RWPE2 (cell line): ENCODE results near the gene FLOT2.

Source experiments
- ATAC-seq: fragments of 200-7000 bp; cut with Tn5 transposase; 3 replicates; pipeline ENCODE4 v1.9.1; 2021; ENCODE audit warnings: low read depth
- DNase-seq: peaks from one replicate; pipeline ENCODE4 v3.0.0-alpha.2; 2020; ENCODE audit warnings: low spot score
- H3K27ac ChIP-seq: fragments of 450-650 bp; 2 replicates; pipeline ENCODE4 v1.5.1; 2017; ENCODE audit warnings: mild to moderate bottlenecking; ENCODE audit not compliant: poor library complexity, severe bottlenecking
- H3K27me3 ChIP-seq: fragments of 250-450 bp; sonication (Bioruptor Pico); 2 replicates; pipeline ENCODE4 v1.5.1; 2021; ENCODE audit warnings: mild to moderate bottlenecking, moderate library complexity; ENCODE audit not compliant: insufficient read depth, poor library complexity, severe bottlenecking
- H3K36me3 ChIP-seq: fragments of 250-450 bp; sonication (Bioruptor Pico); 2 replicates; pipeline ENCODE4 v1.5.1; 2020; ENCODE audit warnings: low read depth, mild to moderate bottlenecking, moderate library complexity
- H3K4me1 ChIP-seq: fragments of 250-450 bp; sonication (Bioruptor Pico); 2 replicates; pipeline ENCODE4 v1.5.1; 2021; ENCODE audit warnings: mild to moderate bottlenecking, moderate library complexity; ENCODE audit not compliant: insufficient read depth, poor library complexity, severe bottlenecking
- H3K4me3 ChIP-seq: fragments of 250-450 bp; sonication (Bioruptor Pico); 2 replicates; pipeline ENCODE4 v1.5.1; 2021; ENCODE audit warnings: mild to moderate bottlenecking, moderate library complexity; ENCODE audit not compliant: severe bottlenecking
- H3K9me3 ChIP-seq: fragments of 250-450 bp; sonication (Bioruptor Pico); 2 replicates; pipeline ENCODE4 v1.5.1; 2021; ENCODE audit warnings: mild to moderate bottlenecking, moderate library complexity; ENCODE audit not compliant: severe bottlenecking
- TF ChIP-seq, protein P1 (sequence below): fragments of 450-650 bp; IDR thresholded peaks from one replicate; pipeline ENCODE4 v1.5.1; 2017; ENCODE audit warnings: mild to moderate bottlenecking, moderate library complexity; ENCODE audit not compliant: poor library complexity, severe bottlenecking

The FLOT2 gene

GRCh38 chr17:28901866-28902818, 4.6 kb upstream of the FLOT2 start:
- Histone ChIP-seq H3K4me3 (peak overlapping the region; percentile 65), H3K36me3 (no peaks in the 10 kb centered on the region), H3K27ac (peak overlapping the region; percentile 58), H3K9me3 (no peaks in the 10 kb centered on the region), H3K4me1 (peaks cover 5% of the 10 kb centered on the region), H3K27me3 (no peaks in the 10 kb centered on the region)
- DNase-seq (no peak), ATAC-seq (peak; percentile 15)
- TF ChIP-seq, protein P1, sequence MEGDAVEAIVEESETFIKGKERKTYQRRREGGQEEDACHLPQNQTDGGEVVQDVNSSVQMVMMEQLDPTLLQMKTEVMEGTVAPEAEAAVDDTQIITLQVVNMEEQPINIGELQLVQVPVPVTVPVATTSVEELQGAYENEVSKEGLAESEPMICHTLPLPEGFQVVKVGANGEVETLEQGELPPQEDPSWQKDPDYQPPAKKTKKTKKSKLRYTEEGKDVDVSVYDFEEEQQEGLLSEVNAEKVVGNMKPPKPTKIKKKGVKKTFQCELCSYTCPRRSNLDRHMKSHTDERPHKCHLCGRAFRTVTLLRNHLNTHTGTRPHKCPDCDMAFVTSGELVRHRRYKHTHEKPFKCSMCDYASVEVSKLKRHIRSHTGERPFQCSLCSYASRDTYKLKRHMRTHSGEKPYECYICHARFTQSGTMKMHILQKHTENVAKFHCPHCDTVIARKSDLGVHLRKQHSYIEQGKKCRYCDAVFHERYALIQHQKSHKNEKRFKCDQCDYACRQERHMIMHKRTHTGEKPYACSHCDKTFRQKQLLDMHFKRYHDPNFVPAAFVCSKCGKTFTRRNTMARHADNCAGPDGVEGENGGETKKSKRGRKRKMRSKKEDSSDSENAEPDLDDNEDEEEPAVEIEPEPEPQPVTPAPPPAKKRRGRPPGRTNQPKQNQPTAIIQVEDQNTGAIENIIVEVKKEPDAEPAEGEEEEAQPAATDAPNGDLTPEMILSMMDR: no peak

GRCh38 chr17:28900986-28901726, 3.6 kb upstream of the FLOT2 start:
- Histone ChIP-seq H3K9me3 (no peaks in the 10 kb centered on the region), H3K36me3 (no peaks in the 10 kb centered on the region), H3K4me1 (peaks cover 8% of the 10 kb centered on the region), H3K27me3 (no peaks in the 10 kb centered on the region), H3K4me3 (no peak overlapping the region), H3K27ac (peak overlapping the region; percentile 58)
- DNase-seq (no peak), ATAC-seq (no peak)
- TF ChIP-seq, protein P1: no peak

DNA sequence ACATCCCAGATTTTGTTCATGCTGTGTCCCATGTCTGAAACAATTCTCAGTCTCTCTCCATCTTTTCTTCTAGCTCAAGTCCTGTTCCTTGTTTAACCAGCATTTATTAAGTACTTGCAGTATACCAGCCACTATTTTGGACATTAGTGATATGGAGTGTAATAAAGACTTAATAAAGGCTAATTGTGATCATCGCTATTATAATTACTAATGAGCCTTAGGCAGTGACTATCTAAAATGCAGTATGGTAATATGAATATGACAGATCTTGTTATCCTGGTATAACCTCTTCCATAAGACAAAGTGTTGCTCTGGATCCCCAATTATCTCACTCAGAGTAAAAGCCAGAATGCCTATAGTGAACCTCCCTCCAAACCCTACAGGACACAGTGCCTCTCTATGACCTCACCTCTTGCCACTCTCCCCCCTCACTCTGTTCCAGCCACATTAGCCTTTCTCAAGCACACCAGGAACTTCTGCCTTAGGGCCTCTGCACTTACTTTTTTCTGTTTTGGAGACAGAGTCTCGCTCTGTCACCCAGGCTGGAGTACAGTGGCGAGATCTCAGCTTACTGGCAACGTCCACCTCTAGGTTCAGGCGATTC, 1.8 kb upstream of the FLOT2 start:
- Histone ChIP-seq H3K4me1 (peaks cover 10% of the 10 kb centered on the region), H3K4me3 (no peak overlapping the region), H3K27me3 (no peaks in the 10 kb centered on the region), H3K36me3 (0 out of 2 replicates have a peak, but pooled peaks cover 6% of the 10 kb centered on the region), H3K27ac (no peak overlapping the region), H3K9me3 (no peaks in the 10 kb centered on the region)
- DNase-seq (no peak), ATAC-seq (no peak)
- TF ChIP-seq, protein P1: no peak

DNA sequence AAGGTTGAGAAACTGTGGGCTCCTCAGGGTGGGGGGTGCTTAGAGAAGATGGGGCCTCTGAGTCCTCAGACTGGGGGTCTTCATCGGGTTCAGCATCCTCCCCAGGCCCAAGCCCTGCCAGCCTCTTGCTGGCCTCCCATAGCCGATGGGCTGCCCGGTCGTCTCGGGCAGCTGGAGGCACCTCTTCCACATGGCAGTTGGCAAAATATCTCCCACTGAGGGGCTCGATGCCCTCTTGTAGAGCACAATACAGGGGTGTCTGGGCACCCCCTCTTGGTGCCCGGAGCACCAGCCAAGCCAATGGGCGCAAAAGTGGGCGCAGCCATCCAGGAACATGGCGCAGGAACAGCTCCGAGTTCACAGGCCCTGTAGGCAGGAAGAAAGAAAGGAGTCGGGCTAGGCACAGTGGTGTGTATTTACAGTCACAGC, 1.0 kb upstream of the FLOT2 start:
- no peak overlapping the region for H3K4me3 ChIP-seq
- peak overlapping the region; percentile 88 for H3K27ac ChIP-seq
- ATAC-seq: no peak
- no peaks in the 10 kb centered on the region for H3K27me3 ChIP-seq
- 0 out of 2 replicates have a peak, but pooled peaks cover 13% of the 10 kb centered on the region for H3K36me3 ChIP-seq
- peaks cover 15% of the 10 kb centered on the region for H3K4me1 ChIP-seq
- TF ChIP-seq, protein P1: no peak
- H3K9me3 ChIP-seq: no peaks in the 10 kb centered on the region
- DNase-seq: no peak
